ENCODE results near the gene TPM2.
"Not testable (repeated sequence)": the region's sequence is repeated elsewhere in the genome, so short reads cannot be mapped to it uniquely, and the experiment has no call there.

Gene TPM2

DNA sequence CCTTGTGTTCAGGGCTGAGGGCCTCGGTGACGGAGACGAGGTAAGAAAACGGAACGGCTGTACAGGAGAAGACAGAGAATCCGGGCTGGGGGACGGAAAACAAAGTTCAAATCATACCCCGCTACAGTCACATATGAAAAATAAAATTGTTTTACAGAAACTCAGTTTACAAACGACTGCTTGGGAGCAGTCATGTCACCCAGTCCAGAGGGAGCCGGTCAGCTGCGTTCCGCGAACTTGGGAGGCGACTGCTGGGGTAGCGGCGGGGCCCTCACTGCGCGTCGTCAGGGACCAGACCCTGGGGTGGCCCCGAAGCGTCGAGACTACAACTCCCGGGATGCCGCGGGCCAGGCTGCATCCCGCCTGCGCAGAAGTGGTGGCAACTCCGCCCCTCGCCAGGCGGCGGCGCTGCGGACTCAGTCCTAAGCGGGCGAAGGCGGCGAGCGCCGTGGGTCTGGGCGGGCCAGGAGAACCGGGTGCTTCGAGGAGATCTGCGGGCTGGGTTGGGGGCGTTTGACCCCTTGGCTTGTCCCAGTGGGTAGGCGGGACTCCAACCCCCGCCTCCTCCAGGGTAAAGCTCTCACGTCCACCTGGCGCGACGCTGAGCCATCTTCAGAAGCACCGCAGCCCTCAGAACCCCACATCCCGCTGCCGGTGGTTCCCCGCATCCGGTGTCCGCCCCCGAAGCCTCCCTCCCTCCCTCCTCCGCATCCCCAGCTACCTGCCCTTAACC, 43.0 kb downstream of the TPM2 start:
- Histone ChIP-seq H3K9ac (ENCODE audit: low read depth, low read length) (peak overlapping the region; percentile 90), H3K27me3 (ENCODE audit: control insufficient read depth, insufficient read depth, low read length) (no peaks in the 10 kb centered on the region), H3K9me3 (replicated peaks; ENCODE audit: low read length) (no peaks in the 10 kb centered on the region), H3K4me1 (ENCODE audit: control insufficient read depth, insufficient read depth, low read length) (peaks cover 37% of the 10 kb centered on the region), H3K4me3 (ENCODE audit: low read length) (peak overlapping the region; percentile 76), H3K4me2 (ENCODE audit: low read length) (peak overlapping the region; percentile 97), H3K36me3 (ENCODE audit: insufficient read depth, low read length) (no peaks in the 10 kb centered on the region)

DNA sequence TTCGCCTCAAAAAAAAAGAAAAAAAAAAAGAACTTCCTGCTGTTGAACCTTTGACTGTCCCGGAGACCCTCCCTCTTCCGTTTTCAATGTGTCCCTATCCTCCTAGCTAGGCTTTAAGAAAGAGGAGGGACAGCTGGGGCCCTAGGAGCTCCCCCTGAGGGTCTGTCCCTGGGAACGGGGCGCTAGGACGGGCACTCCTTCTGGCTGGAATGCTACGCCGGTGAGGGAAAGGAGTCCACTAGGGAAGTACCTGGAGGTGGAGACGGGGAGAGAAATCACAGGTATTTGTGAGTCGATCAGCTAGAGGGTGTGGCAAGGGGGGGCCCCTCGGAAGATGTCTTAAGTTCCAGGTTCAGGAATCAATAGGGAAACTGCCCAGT, 43.6 kb downstream of the TPM2 start:
- peak overlapping the region; percentile 90 for H3K9ac ChIP-seq (ENCODE audit: low read depth, low read length)
- H3K4me3 ChIP-seq (ENCODE audit: low read length): peak overlapping the region; percentile 76
- peaks cover 37% of the 10 kb centered on the region for H3K4me1 ChIP-seq (ENCODE audit: control insufficient read depth, insufficient read depth, low read length)
- H3K4me2 ChIP-seq (ENCODE audit: low read length): peak overlapping the region; percentile 97
- no peaks in the 10 kb centered on the region for H3K27me3 ChIP-seq (ENCODE audit: control insufficient read depth, insufficient read depth, low read length)
- no peaks in the 10 kb centered on the region for H3K9me3 ChIP-seq (replicated peaks; ENCODE audit: low read length)
- H3K36me3 ChIP-seq (ENCODE audit: insufficient read depth, low read length): no peaks in the 10 kb centered on the region

- H3K4me1 ChIP-seq (ENCODE audit: control insufficient read depth, insufficient read depth, low read length): peaks cover 37% of the 10 kb centered on the region
- peak overlapping the region; percentile 97 for H3K4me2 ChIP-seq (ENCODE audit: low read length)
- not testable (repeated sequence) for H3K27me3 ChIP-seq (ENCODE audit: control insufficient read depth, insufficient read depth, low read length); H3K36me3 ChIP-seq (ENCODE audit: insufficient read depth, low read length); H3K9me3 ChIP-seq (replicated peaks; ENCODE audit: low read length)
- peak overlapping the region; percentile 76 for H3K4me3 ChIP-seq (ENCODE audit: low read length)
- H3K9ac ChIP-seq (ENCODE audit: low read depth, low read length): peak overlapping the region; percentile 90
Measured at GRCh38 chr9:35645736-35646135, 44.0 kb downstream of the TPM2 start.

GRCh38 chr9:35643046-35643445, 46.7 kb downstream of the TPM2 start:
- no peak overlapping the region for H3K9ac ChIP-seq (ENCODE audit: low read depth, low read length)
- H3K4me1 ChIP-seq (ENCODE audit: control insufficient read depth, insufficient read depth, low read length): peaks cover 24% of the 10 kb centered on the region
- no peaks in the 10 kb centered on the region for H3K9me3 ChIP-seq (replicated peaks; ENCODE audit: low read length)
- no peak overlapping the region for H3K4me2 ChIP-seq (ENCODE audit: low read length)
- no peaks in the 10 kb centered on the region for H3K36me3 ChIP-seq (ENCODE audit: insufficient read depth, low read length)
- H3K27me3 ChIP-seq (ENCODE audit: control insufficient read depth, insufficient read depth, low read length): no peaks in the 10 kb centered on the region
- no peak overlapping the region for H3K4me3 ChIP-seq (ENCODE audit: low read length)

DNA sequence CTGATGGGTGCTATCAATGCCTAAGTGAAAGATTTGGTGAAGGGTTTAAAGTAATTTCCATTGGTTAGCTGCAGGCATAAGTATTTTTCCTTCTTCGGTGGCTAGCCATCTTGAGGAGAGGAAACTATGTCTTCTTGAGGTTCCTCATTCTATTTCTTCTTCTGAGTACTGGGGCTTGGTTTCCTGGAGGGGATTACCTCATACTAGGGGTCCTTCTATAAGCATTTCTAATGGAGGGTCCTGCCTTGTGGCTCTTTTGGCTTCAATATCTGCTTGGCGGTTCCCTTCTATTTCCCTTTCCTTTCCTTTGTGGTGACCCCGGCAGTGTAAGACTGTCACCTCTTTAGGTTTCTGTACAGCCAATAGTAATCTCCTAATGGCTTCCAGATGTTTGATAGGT, 48.2 kb downstream of the TPM2 start:
- H3K9ac ChIP-seq (ENCODE audit: low read depth, low read length); H3K4me3 ChIP-seq (ENCODE audit: low read length); H3K4me2 ChIP-seq (ENCODE audit: low read length); H3K36me3 ChIP-seq (ENCODE audit: insufficient read depth, low read length); H3K27me3 ChIP-seq (ENCODE audit: control insufficient read depth, insufficient read depth, low read length); H3K9me3 ChIP-seq (replicated peaks; ENCODE audit: low read length): not testable (repeated sequence)
- peaks cover 19% of the 10 kb centered on the region for H3K4me1 ChIP-seq (ENCODE audit: control insufficient read depth, insufficient read depth, low read length)

DNA sequence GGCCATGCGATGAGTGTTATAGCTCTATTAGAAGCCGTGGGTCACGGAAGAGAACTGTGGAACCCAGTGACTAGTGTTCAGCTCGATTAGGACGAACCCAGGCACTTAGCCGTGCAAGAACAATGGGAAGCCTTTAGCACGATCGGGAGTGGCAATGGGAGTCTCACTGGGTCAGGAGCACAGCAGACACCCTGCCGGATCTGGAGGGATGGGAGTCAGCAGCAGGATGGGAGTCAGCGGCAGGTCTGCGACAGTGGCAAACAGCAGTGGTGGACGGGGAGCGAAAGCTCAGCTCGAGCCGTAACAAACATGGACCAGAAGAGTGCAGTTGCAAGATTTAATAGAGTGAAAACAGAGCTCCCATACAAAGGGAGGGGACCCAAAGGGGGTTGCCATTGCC, 49.3 kb downstream of the TPM2 start:
- not testable (repeated sequence) for H3K36me3 ChIP-seq (ENCODE audit: insufficient read depth, low read length); H3K9me3 ChIP-seq (replicated peaks; ENCODE audit: low read length); H3K4me3 ChIP-seq (ENCODE audit: low read length); H3K4me2 ChIP-seq (ENCODE audit: low read length); H3K4me1 ChIP-seq (ENCODE audit: control insufficient read depth, insufficient read depth, low read length); H3K27me3 ChIP-seq (ENCODE audit: control insufficient read depth, insufficient read depth, low read length); H3K9ac ChIP-seq (ENCODE audit: low read depth, low read length)

- Histone ChIP-seq H3K4me2 (ENCODE audit: low read length) (no peak overlapping the region), H3K9me3 (replicated peaks; ENCODE audit: low read length) (no peaks in the 10 kb centered on the region), H3K9ac (ENCODE audit: low read depth, low read length) (no peak overlapping the region), H3K4me1 (ENCODE audit: control insufficient read depth, insufficient read depth, low read length) (peaks cover 4% of the 10 kb centered on the region), H3K4me3 (ENCODE audit: low read length) (no peak overlapping the region), H3K27me3 (ENCODE audit: control insufficient read depth, insufficient read depth, low read length) (no peaks in the 10 kb centered on the region), H3K36me3 (ENCODE audit: insufficient read depth, low read length) (no peaks in the 10 kb centered on the region)
Measured at GRCh38 chr9:35639631-35640030, 50.1 kb downstream of the TPM2 start.

- H3K4me1 ChIP-seq (ENCODE audit: control insufficient read depth, insufficient read depth, low read length); H3K36me3 ChIP-seq (ENCODE audit: insufficient read depth, low read length); H3K4me3 ChIP-seq (ENCODE audit: low read length); H3K9me3 ChIP-seq (replicated peaks; ENCODE audit: low read length); H3K9ac ChIP-seq (ENCODE audit: low read depth, low read length); H3K27me3 ChIP-seq (ENCODE audit: control insufficient read depth, insufficient read depth, low read length); H3K4me2 ChIP-seq (ENCODE audit: low read length): not testable (repeated sequence)
Measured at GRCh38 chr9:35639225-35639624, 50.5 kb downstream of the TPM2 start.

GRCh38 chr9:35638751-35639150, 51.0 kb downstream of the TPM2 start:
- H3K4me1 ChIP-seq (ENCODE audit: control insufficient read depth, insufficient read depth, low read length); H3K27me3 ChIP-seq (ENCODE audit: control insufficient read depth, insufficient read depth, low read length); H3K4me3 ChIP-seq (ENCODE audit: low read length): not testable (repeated sequence)

GRCh38 chr9:35637427-35637955, 52.2 kb downstream of the TPM2 start:
- not testable (repeated sequence) for H3K9me3 ChIP-seq (replicated peaks; ENCODE audit: low read length); H3K27me3 ChIP-seq (ENCODE audit: control insufficient read depth, insufficient read depth, low read length); H3K4me1 ChIP-seq (ENCODE audit: control insufficient read depth, insufficient read depth, low read length); H3K36me3 ChIP-seq (ENCODE audit: insufficient read depth, low read length); H3K4me2 ChIP-seq (ENCODE audit: low read length); H3K4me3 ChIP-seq (ENCODE audit: low read length); H3K9ac ChIP-seq (ENCODE audit: low read depth, low read length)

More at GRCh38 chr9:35638751-35639150, 51.0 kb downstream of the TPM2 start:
- H3K9me3 ChIP-seq (replicated peaks; ENCODE audit: low read length); H3K4me2 ChIP-seq (ENCODE audit: low read length); H3K36me3 ChIP-seq (ENCODE audit: insufficient read depth, low read length); H3K9ac ChIP-seq (ENCODE audit: low read depth, low read length): not testable (repeated sequence)

DNA sequence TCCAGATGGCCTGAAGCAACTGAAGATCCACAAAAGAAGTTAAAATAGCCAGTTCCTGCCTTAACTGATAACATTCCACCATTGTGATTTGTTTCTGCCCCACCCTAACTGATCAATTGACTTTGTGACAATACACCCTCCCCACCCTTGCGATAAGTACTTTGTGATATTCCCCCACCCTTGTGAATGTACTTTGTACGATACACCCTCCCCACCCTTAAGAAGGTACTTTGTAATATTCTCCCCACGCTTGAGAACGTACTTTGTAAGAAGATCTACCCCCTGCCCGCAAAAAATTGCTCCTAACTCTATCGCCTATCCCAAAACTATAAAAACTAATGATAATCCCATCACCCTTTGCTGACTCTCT, 52.9 kb downstream of the TPM2 start:
- not testable (repeated sequence) for H3K27me3 ChIP-seq (ENCODE audit: control insufficient read depth, insufficient read depth, low read length); H3K4me2 ChIP-seq (ENCODE audit: low read length); H3K9me3 ChIP-seq (replicated peaks; ENCODE audit: low read length); H3K36me3 ChIP-seq (ENCODE audit: insufficient read depth, low read length); H3K4me3 ChIP-seq (ENCODE audit: low read length); H3K9ac ChIP-seq (ENCODE audit: low read depth, low read length); H3K4me1 ChIP-seq (ENCODE audit: control insufficient read depth, insufficient read depth, low read length)

DNA sequence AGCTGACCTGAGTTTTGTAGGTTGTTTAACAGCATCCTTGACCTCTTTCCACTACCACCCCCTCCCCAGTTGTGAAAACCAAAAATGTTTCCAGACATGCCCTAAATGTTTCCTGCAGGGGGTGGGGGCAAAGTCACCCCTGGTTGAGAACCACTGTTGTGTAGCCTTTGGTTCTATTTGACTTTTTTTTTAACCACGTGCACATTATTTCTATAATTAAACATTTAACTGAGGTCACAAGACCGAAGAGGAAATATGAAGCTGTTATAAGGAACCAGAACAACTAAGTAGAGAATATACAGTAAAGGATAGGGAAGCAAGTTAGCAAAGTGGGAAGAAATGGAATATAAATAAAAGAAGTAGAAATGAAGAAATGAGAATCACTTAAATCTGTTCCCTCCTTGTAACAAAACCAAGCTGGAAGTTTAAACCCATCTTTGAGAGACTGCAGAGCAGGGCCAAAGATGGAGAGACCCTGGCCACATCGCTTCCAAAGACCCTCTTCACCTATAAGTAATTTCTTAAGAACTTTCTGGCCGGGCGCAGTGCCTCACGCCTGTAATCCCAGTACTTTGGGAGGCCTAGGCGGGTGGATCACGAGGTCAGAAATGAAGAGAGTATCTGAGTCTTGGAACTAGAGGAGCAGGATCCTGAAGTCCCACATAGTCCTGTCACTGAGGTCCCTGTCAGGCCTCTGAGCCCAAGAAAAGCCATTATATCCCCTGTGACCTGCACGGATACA, 53.4 kb downstream of the TPM2 start:
- H3K9ac ChIP-seq (ENCODE audit: low read depth, low read length): no peak overlapping the region
- no peaks in the 10 kb centered on the region for H3K9me3 ChIP-seq (replicated peaks; ENCODE audit: low read length)
- H3K27me3 ChIP-seq (ENCODE audit: control insufficient read depth, insufficient read depth, low read length): no peaks in the 10 kb centered on the region
- no peak overlapping the region for H3K4me2 ChIP-seq (ENCODE audit: low read length)
- H3K36me3 ChIP-seq (ENCODE audit: insufficient read depth, low read length): no peaks in the 10 kb centered on the region
- H3K4me1 ChIP-seq (ENCODE audit: control insufficient read depth, insufficient read depth, low read length): no peaks in the 10 kb centered on the region
- no peak overlapping the region for H3K4me3 ChIP-seq (ENCODE audit: low read length)
